Vagina (tissue), 2 donors: ENCODE measurements around the gene STXBP3.

Experiments
- POLR2A ChIP-seq, 2 donors: fragments of 450-650 bp; IDR thresholded peaks; one replicate each; pipeline ENCODE4 v1.6.1; 2017; ENCODE audit warnings: antibody characterized with exemption in 2 of 2, mild to moderate bottlenecking in 2 of 2, moderate library complexity in 2 of 2
- POLR2AphosphoS5 ChIP-seq, 2 donors: sonication (generic); formaldehyde crosslinking; IDR thresholded peaks; one replicate each; pipeline ENCODE4 v1.9.0; 2017; ENCODE audit warnings: antibody characterized with exemption in 2 of 2, mild to moderate bottlenecking in 2 of 2, low read depth in 1 of 2; ENCODE audit not compliant: insufficient read depth in 1 of 2
- TF ChIP-seq, protein P1 (sequence below), 3 experiments: fragments of 450-650 bp in 2 of 3; fragments of 200-600 bp in 1 of 3; sonication (generic) in 1 of 3; IDR thresholded peaks; one replicate each; pipeline ENCODE4 v1.5.1; 2017 to 2019; ENCODE audit warnings: antibody characterized with exemption in 3 of 3, mild to moderate bottlenecking in 2 of 3, moderate library complexity in 2 of 3

DNA sequence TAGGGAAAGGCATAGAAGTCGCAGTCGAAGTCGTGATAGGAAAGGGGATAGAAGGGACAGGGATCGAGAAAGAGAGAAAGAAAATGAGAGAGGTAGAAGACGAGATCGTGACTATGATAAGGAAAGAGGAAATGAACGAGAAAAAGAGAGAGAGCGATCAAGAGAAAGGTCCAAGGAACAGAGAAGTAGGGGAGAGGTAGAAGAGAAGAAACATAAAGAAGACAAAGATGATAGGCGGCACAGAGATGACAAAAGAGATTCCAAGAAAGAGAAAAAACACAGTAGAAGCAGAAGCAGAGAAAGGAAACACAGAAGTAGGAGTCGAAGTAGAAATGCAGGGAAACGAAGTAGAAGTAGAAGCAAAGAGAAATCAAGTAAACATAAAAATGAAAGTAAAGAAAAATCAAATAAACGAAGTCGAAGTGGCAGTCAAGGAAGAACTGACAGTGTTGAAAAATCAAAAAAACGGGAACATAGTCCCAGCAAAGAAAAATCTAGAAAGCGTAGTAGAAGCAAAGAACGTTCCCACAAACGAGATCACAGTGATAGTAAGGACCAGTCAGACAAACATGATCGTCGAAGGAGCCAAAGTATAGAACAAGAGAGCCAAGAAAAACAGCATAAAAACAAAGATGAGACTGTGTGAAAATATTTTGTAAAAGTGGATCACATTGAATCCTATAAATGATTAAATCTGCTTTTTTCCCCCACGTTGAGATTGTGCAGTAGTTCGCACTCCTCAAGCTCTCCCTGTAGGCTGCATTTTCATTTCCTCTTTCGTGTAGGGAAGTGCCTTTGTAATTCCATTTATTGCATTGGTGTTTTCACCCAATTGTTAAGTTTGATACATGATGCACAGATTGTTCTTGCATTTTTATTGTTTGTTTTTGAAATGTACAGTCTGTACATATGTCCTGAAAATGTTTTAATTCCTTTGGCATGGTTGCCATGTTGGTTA is 46.8 kb upstream of the STXBP3 start:
- TF ChIP-seq POLR2AphosphoS5 (IDR thresholded peaks at IDR 0.05; ENCODE audit: insufficient read depth in 1 of 2, low read depth in 1 of 2), result no peak
- TF ChIP-seq, protein P1, sequence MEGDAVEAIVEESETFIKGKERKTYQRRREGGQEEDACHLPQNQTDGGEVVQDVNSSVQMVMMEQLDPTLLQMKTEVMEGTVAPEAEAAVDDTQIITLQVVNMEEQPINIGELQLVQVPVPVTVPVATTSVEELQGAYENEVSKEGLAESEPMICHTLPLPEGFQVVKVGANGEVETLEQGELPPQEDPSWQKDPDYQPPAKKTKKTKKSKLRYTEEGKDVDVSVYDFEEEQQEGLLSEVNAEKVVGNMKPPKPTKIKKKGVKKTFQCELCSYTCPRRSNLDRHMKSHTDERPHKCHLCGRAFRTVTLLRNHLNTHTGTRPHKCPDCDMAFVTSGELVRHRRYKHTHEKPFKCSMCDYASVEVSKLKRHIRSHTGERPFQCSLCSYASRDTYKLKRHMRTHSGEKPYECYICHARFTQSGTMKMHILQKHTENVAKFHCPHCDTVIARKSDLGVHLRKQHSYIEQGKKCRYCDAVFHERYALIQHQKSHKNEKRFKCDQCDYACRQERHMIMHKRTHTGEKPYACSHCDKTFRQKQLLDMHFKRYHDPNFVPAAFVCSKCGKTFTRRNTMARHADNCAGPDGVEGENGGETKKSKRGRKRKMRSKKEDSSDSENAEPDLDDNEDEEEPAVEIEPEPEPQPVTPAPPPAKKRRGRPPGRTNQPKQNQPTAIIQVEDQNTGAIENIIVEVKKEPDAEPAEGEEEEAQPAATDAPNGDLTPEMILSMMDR (IDR thresholded peaks at IDR 0.05), result no peak
- no peak for TF ChIP-seq POLR2A (IDR thresholded peaks at IDR 0.05)
